HG03045 (cell line): ENCODE data around the gene ACKR3.

Source experiments
- ATAC-seq: cut with Tn5 transposase; IDR thresholded peaks from one replicate; pipeline ENCODE4 v1.9.1; 2021; ENCODE audit warnings: mild to moderate bottlenecking, moderate library complexity; ENCODE audit not compliant: unreplicated experiment

Gene ACKR3

GRCh38 chr2:236627841-236628240 is 58.2 kb downstream of the ACKR3 start:
- ATAC-seq = no peak

GRCh38 chr2:236628256-236628901 is 58.8 kb downstream of the ACKR3 start:
- no peak for ATAC-seq

GRCh38 chr2:236628981-236629605 is 59.5 kb downstream of the ACKR3 start:
- ATAC-seq = no peak

- ATAC-seq = no peak
These were observed 60.6 kb downstream of the ACKR3 start for GRCh38 chr2:236629961-236630872.

- ATAC-seq = no peak
These were observed 61.7 kb downstream of the ACKR3 start for GRCh38 chr2:236631281-236631855.

GRCh38 chr2:236631856-236632291 is 62.2 kb downstream of the ACKR3 start:
- no peak for ATAC-seq
